Calu3 (cell line): ENCODE results near the gene CYB561A3. TPM values are rescaled to one million over a fixed set of nuclear protein-coding genes. Genes with fewer than 3 reads are reported as not detected.

Source experiments
- BruUV-seq: library from RNA; stranded (reverse); fragments of 400-500 nt; replicated peaks from 2 replicates; lab custom pipeline; 2021; lab: Mats Ljungman, UMichigan
- CTCF ChIA-PET: fragments of 300-600 bp; sonication (Branson Sonifier 250); formaldehyde crosslinking; loops from one replicate; lab custom pipeline; 2022; ENCODE audit warnings: antibody characterized with exemption; lab: Charles Lee
- DNase-seq: peaks from one replicate; pipeline ENCODE4 v3.0.0; 2022
- H3K27ac Mint-ChIP-seq: one replicate; pipeline ENCODE4 v1.8.0; 2022; ENCODE audit warnings: mixed read lengths; ENCODE audit not compliant: unreplicated experiment
- H3K27me3 Mint-ChIP-seq: one replicate; pipeline ENCODE4 v1.8.0; 2022; ENCODE audit warnings: mixed read lengths; ENCODE audit not compliant: unreplicated experiment
- H3K36me3 Mint-ChIP-seq: one replicate; pipeline ENCODE4 v1.8.0; 2022; ENCODE audit warnings: mild to moderate bottlenecking, moderate library complexity, mixed read lengths; ENCODE audit not compliant: insufficient read depth, unreplicated experiment
- H3K4me1 Mint-ChIP-seq: one replicate; pipeline ENCODE4 v1.8.0; 2022; ENCODE audit warnings: mild to moderate bottlenecking, low read depth, mixed read lengths; ENCODE audit not compliant: unreplicated experiment
- H3K4me3 Mint-ChIP-seq: one replicate; pipeline ENCODE4 v1.8.0; 2022; ENCODE audit warnings: mild to moderate bottlenecking, low read depth, moderate library complexity, mixed read lengths; ENCODE audit not compliant: unreplicated experiment
- H3K9me3 Mint-ChIP-seq: one replicate; pipeline ENCODE4 v1.8.0; 2022; ENCODE audit warnings: low read depth, mixed read lengths; ENCODE audit not compliant: unreplicated experiment
- intact Hi-C: fragments of 100-400 bp; cut with micrococcal nuclease; formaldehyde crosslinking; loops from one replicate; pipeline ENCODE4 v1.10.0; 2022; ENCODE audit not compliant: unreplicated experiment
- total RNA-seq: library from RNA; stranded (reverse); gene quantifications from 2 replicates; pipeline ENCODE4 v1.2.3, GENCODE V29; 2022
- TF ChIP-seq, protein P1 (sequence below): fragments of 200-600 bp; IDR thresholded peaks from one replicate; pipeline ENCODE4 v1.8.0; 2022; ENCODE audit warnings: antibody characterized with exemption; ENCODE audit not compliant: unreplicated experiment

Gene CYB561A3
- total RNA-seq, 1 experiment from 2014 or later, result 39.2 TPM

- no peak for DNase-seq
- Mint-ChIP-seq H3K27me3 (no peaks in the 10 kb centered on the region), H3K4me3 (no peak overlapping the region), H3K36me3 (peaks cover 10% of the 10 kb centered on the region), H3K27ac (no peak overlapping the region), H3K9me3 (no peaks in the 10 kb centered on the region), H3K4me1 (no peaks in the 10 kb centered on the region)
- intact Hi-C loops, result no loop called here
- no TSS peak for BruUV-seq
- CTCF ChIA-PET, result no interaction called here
- TF ChIP-seq, protein P1, sequence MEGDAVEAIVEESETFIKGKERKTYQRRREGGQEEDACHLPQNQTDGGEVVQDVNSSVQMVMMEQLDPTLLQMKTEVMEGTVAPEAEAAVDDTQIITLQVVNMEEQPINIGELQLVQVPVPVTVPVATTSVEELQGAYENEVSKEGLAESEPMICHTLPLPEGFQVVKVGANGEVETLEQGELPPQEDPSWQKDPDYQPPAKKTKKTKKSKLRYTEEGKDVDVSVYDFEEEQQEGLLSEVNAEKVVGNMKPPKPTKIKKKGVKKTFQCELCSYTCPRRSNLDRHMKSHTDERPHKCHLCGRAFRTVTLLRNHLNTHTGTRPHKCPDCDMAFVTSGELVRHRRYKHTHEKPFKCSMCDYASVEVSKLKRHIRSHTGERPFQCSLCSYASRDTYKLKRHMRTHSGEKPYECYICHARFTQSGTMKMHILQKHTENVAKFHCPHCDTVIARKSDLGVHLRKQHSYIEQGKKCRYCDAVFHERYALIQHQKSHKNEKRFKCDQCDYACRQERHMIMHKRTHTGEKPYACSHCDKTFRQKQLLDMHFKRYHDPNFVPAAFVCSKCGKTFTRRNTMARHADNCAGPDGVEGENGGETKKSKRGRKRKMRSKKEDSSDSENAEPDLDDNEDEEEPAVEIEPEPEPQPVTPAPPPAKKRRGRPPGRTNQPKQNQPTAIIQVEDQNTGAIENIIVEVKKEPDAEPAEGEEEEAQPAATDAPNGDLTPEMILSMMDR, result no peak
These were observed 10.9 kb downstream of the CYB561A3 start for GRCh38 chr11:61350803-61351202.

DNA sequence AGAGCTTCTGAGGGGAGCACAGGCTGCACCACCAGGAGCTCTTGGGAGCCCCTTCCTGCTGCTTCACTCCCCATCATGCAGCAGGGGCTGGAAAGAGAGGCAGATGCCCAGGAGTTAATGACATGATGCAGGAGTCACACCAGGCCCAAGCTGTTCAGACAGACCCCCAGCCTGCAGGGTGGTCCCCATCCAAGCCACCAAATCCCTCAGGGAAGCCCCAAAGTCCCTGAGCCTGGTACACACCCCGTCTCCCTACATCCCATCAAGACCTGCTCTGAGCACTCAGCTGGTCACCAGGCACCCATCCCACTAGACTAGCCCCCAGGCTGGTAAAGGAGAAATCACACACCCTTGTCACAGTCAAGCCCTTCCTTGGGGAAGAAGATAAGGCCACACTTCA lies 11.3 kb downstream of the CYB561A3 start:
- H3K4me3 Mint-ChIP-seq, result no peak overlapping the region
- no peak overlapping the region for H3K27ac Mint-ChIP-seq
- intact Hi-C loops, result no loop called here
- BruUV-seq, result no TSS peak
- no peak for DNase-seq
- H3K27me3 Mint-ChIP-seq, result no peaks in the 10 kb centered on the region
- H3K9me3 Mint-ChIP-seq, result no peaks in the 10 kb centered on the region
- peaks cover 10% of the 10 kb centered on the region for H3K36me3 Mint-ChIP-seq
- TF ChIP-seq, protein P1, result no peak
- no peaks in the 10 kb centered on the region for H3K4me1 Mint-ChIP-seq
- CTCF ChIA-PET, result interaction anchor here (0.6 kb wide), 1 partner anchor 191 kb away, joined by 5 read pairs; no protein-coding TSS in a partner anchor

DNA sequence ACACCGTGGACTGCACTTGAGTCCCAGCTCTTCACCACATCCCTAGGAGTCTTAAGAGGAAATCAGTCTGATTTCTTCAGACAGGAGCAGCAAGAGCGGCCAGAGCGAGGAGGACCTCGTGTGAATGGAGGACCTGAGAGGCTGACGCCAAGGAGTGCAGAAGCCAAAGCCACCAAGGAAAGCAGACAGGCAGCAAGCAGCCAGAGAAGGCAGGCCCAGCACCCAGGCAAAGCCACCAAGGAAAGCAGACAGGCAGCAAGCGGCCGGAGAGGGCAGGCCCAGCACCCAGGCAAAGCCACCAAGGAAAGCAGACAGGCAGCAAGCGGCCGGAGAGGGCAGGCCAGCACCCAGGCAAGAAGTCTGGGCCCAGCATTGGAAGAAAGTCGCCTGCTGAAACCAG lies 11.8 kb downstream of the CYB561A3 start:
- Mint-ChIP-seq H3K36me3 (peaks cover 10% of the 10 kb centered on the region), H3K27ac (no peak overlapping the region), H3K27me3 (no peaks in the 10 kb centered on the region), H3K4me3 (no peak overlapping the region), H3K4me1 (no peaks in the 10 kb centered on the region), H3K9me3 (no peaks in the 10 kb centered on the region)
- CTCF ChIA-PET, result interaction anchor here (0.6 kb wide), 1 partner anchor 191 kb away, joined by 5 read pairs; no protein-coding TSS in a partner anchor
- intact Hi-C loops, result no loop called here
- no TSS peak for BruUV-seq
- no peak for DNase-seq
- TF ChIP-seq, protein P1, result no peak

GRCh38 chr11:61349189-61349751 lies 12.4 kb downstream of the CYB561A3 start:
- DNase-seq, result no peak
- TF ChIP-seq, protein P1, result no peak
- no peaks in the 10 kb centered on the region for H3K4me1 Mint-ChIP-seq
- H3K9me3 Mint-ChIP-seq, result no peaks in the 10 kb centered on the region
- no peaks in the 10 kb centered on the region for H3K27me3 Mint-ChIP-seq
- intact Hi-C loops, result no loop called here
- H3K4me3 Mint-ChIP-seq, result no peak overlapping the region
- CTCF ChIA-PET, result interaction anchor here (1.6 kb wide), 1 partner anchor 13 kb away, joined by 3 read pairs; the partner anchor contains the start of gene TMEM138
- no TSS peak for BruUV-seq
- peaks cover 10% of the 10 kb centered on the region for H3K36me3 Mint-ChIP-seq
- no peak overlapping the region for H3K27ac Mint-ChIP-seq
